Measurements from ENCODE around the gene ARHGEF3.
"Not testable (repeated sequence)": the region's sequence is repeated elsewhere in the genome, so short reads cannot be mapped to it uniquely, and the experiment has no call there.

ARHGEF3 gene

DNA sequence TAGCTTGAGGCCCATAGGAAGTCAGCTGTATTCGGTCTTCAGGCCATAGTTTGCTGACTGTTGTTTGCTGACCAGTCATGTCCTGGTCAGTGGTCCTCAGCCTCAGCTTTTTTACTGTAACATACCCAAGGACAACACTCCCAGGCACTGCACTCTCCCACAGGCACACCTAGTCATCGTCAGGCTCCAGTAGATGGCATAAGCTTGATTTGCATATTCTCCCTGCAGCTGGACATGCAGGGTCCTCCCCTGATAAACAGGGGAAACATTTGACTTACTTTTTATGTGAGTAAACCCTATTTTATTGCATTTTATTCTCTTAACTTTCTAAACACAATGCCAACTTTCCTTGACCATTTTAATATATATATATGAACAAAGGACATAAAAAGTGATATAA lies 22.9 kb downstream of the ARHGEF3 start:
- no peak for DNase-seq
- intact Hi-C loops (cut with DNase I): no loop called here

DNA sequence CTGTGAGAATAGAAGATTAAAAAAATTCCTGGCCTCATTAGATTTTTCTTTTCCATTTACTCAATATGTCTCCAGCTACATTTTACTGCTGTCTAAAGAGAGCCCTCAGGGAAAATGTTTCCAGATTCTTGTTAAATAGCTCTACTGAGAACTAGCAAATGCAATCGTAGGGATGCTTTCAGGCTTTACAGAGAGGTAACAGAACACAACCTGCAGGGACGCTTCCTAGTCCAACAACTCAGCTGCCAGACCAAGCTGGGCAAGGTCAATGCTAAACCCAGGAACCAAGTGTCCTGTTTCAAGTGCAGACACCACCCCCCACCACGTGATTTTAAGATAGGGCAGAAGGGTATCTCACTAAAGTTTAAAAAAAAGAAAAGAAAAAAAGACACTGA lies 25.2 kb downstream of the ARHGEF3 start:
- no peak for DNase-seq
- intact Hi-C loops (cut with DNase I): no loop called here

DNA sequence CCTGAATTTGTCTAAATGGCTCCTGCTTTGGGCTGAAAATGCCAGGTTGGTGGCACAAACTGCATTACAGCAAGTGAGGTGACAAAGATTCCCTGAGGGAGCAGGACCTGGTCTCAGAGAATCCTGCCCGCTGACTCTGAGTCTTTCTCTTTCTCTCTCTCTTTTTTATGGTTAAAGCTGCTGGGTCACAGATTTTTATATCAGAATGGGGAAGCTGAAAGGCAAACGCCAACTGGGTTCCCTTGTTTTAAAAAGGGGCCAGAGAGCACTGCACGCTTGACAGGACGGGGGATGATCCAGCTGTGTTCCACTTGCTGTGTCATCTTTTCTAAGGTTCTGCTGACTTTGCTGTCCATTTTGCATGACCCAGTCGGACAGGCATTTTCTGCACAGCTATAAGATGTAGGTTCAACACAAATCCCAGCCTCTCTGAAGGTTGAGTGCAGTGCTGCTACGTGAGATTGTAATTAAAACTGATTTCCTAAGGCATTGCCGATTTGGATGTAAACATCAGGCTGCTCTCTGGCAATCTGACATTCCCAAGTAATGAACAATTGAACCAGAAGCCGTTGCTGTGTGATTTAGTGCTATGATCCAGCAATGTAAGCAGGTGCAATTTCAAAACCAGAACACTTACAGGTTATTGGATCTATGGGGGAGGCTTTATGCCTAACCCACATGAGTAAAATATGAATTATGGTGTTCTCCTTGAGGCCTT lies 25.8 kb downstream of the ARHGEF3 start:
- no peak for DNase-seq
- intact Hi-C loops (cut with DNase I): no loop called here

DNA sequence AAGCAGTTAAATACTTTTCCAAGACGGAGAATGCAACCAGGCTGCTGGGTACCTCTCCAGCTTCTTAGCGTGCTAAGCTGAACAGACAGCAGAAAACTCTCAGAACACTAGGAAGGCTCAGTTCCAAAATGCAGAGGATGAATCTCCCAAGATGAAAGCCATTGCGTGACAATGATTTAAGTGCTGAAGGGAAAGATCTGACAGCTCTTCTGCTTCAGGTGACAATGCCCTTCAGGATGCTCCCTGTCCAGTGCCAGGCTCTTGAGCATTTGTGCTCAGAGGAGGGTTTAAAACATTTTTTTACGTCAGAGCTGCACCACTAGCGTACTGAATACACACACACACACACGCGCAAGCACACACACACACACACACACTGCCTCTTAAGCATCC lies 26.3 kb downstream of the ARHGEF3 start:
- intact Hi-C loops (cut with DNase I): no loop called here
- no peak for DNase-seq

DNA sequence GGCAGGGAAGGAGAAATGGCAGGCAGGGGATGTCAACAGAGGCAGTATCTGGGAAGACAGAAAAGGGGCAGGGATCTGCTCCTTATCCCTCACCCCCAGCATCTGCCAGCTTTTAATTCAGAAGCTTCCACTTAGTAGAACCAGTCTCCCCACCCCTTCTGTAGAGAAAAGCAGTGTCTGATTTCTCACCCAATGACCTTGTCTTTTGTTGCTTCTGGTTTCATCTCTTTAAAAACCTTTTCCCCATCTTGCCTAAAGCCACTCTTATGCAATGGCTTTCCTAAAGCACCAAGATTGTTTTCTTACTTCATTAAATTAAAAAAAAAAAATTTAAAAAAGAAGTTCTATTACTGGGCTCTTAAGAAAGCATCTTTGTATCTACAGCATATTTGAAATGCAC lies 27.8 kb downstream of the ARHGEF3 start:
- DNase-seq: no peak
- intact Hi-C loops (cut with DNase I): no loop called here

DNA sequence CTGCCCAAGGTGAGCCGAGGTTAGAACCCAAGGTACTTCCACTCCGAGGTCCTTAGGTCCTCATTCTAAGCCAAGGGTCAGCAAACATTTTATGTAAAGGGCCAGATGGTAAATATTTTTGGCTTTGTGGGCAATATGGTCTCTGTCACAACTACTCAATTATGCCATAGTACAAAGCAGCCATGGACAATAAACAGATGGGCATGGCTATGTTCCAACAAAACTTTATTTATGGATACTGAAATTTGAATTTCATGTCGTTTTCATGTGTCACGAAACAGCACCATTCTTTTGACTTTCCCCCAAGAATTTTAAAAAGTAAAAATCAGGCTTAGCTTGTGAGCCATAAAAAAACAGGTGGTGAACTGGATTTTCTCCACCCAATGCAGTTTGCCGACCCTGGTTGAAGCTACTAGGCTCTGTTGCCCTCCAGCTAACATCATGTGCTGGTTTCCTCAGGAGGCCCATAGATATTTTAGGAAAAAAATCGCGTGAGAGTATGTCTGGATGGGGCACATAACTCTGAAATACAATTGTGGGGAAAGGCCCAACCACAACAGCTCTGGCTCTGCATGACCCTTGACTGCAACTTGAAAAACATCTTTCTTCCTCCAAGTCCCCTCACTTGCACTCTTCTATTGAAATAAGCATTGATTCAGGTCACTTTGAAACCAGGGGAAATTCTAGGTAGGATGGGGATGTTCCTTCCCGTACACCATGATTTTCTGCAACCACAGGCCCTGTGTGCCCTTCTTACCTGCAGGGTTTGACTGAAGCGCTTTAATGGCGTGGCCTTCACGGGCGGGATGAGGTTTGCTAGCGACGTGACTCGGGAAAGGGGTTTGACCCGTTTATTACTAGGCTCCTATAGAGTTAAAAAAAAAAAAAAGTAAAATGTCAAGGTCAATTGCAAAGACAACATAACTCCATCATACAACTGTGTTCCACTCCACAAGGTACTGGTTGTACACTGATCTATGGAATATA lies 28.5 kb downstream of the ARHGEF3 start:
- DNase-seq: no peak
- intact Hi-C loops (cut with DNase I): no loop called here

DNA sequence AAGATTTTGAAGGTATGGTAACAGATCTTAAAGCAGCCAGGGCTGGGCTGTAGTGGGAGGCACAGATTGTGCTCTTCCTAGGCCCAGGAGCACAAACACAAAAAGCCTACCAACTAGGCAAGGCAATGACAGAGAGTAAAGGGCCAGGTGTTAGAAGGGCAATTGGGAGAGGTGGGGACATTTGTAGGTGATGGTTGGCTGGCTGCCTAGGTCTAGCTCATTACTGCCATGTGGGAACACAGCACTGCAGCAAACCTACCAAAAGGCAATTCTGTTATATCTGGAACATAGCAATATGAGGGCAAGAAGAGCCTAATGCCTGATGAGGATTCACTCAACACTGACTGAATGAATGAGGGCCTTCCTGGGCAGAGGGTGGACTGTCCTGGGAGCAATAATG lies 30.4 kb downstream of the ARHGEF3 start:
- DNase-seq: no peak
- intact Hi-C loops (cut with DNase I): no loop called here

DNA sequence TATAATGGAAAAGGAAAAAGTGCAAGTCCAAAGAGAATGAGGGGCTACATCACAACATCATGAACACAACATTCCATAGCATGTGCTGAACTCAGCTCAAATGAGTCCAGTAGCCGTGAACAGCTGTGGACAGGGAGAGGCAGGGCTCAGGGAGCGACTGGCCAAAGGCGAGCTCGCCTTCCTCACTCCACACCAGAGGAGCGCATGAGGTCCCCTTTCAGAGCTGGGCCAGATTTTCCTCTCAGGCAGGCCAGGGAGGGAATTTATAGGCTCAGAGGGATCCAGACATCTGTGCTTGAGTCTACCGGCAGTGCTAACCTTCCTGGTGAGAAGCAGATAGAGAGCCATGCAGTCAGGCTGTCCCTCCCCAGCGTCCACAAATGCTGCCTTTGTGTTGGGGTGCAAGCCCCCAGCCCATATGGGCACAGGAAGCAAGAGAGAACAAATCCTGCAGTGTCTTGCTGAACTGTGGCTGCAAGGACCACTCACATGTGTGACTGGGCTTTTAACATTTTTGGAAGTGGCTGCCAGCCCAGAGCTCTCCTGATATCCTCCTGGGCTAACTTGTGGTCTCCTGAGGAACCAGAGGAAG lies 32.5 kb downstream of the ARHGEF3 start:
- intact Hi-C loops (cut with DNase I): no loop called here
- peak in 2 of 10 donors; percentile 13 to 85 for DNase-seq

DNA sequence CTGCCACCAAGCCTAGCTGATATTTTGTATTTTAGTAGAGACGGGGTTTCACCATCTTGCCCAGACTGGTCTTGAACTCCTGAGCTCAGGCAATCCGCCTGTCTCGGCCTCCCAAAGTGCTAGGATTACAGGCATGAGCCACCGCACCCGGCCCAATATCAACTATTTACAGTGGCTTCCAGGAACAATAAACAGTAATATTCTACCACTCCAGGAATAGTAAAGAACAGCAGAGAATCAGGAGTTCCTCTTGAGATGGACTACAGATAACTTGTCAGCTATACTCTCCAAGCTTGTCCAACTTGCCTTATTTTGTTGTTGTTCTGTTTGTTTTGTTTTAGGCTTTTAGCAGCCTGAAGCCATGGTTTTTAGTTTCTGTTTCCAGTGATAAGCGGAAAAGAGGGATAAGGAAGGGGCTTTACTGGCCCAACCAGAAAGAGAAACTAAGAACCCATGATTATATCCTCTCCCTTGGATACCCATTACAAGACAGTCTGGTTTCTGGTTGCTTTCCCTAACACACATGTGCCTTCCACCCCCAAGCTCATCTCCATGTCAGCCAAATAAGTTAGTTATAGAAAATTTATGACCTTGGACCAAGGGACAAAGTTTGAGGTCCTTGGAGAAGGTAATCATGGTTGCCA lies 36.7 kb downstream of the ARHGEF3 start:
- intact Hi-C loops (cut with DNase I): no loop called here
- no peak for DNase-seq

DNA sequence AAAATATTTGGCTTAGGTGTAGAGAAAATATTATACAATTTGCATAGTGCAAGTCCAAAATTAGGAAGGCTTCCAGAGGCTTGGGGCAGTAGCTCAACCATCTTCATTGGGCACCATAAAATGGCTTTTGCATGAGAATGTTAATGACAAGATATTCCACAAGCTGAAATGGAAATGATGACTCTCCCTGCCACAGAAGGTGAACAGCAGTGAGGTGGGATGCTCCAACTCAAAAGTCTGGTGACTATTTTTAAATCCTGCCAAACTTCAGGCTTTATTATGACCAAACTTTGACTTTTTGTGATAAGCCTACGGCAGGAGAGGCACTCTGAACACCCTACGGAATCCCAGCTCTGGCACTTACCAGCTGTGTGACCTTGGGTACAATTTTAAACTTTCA lies 37.6 kb downstream of the ARHGEF3 start:
- intact Hi-C loops (cut with DNase I): no loop called here
- DNase-seq: no peak

DNA sequence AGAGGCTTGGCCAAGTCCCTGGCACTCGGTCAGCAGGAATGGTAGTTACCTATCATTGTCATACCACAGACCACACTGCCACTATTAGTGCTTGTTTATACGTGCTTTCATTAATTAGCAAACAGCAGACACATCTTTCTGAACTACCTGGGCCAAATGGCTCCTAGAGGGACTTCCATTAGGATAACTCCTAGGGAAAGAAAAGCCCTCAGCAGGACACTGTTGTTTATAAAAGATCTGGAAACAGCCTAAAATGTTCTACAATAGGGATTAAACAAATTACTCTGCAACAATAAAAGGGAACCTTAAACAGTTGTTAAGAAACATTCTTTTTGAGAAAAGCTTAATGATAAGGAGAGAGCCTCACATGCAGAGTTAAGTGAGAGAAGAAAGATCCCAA lies 38.5 kb downstream of the ARHGEF3 start:
- intact Hi-C loops (cut with DNase I): no loop called here
- DNase-seq: no peak

DNA sequence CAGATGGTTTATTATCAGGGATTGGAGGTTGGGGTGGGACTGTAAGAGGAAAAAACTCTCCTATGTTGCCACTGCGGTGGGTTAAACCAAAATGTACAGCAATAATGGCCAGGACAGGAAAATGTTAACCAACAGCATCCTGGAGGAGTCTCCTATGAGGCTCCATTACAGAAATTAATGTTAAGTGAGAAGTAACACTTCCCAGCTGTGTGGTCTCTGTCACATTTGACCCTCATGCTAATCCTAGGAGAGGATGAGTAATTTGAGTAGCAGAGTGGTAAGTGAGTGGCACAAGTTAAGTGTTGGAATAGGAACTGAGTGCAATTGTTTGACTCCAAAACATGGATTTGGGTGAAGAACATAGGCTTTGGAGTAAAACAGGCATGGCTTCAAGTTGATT lies 39.0 kb downstream of the ARHGEF3 start:
- intact Hi-C loops (cut with DNase I): no loop called here

DNA sequence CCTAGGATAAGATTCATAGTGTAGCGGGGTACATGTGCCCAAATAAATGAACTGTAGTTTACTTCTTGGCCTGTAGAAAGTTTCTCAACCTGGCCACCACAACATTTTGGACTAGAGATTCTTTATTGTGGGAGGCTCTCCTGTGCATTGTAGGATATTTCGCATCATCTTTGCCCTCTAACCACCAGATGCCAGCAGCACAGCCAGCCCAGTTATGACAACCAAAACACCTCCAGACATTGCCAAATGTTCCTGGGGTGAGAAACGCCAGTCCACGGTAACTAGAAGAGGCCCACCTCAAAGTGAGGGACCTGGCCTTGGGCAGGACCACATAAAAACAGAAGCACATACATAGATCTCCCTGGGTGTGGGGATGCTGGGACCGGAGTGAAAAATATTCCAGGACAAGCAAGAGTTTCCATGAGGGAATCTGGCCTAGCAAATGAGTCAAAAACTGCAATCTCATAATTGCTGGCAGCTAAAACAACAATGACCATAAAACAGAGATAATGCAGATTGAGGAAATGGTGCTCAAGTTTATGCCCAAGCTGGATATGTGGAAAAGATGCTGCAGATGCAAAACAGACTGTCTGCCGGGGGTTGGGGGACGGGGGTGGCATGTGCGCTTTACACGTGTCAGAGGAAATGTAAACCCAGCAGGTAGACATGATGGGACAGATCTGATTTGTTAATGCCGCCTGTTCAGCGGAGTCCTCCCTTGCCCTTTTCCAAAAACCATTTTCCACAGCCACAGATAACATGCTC lies 39.7 kb downstream of the ARHGEF3 start:
- intact Hi-C loops (cut with DNase I): no loop called here
- no peak for DNase-seq

More for the DNA sequence above, 39.0 kb downstream of the ARHGEF3 start:
- DNase-seq: no peak

DNA sequence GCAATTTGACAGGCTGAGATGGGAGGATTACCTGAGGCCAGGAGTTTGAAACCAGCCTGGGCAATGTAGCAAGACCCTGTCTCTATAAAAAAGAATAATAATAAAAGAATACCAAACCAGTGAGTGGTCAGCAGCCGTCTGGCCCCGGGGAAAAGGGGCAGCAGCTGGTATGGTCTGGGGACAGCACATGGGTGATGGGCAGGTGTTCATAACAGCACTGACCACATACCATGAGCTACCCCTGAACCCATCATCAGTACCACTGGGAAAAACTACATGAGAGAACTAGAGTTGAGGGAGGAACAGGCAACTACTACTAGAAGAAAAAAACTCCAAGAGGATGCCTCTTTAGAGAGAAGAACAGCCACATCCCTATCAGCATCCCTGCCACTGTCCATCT lies 40.7 kb downstream of the ARHGEF3 start:
- no peak for DNase-seq
- intact Hi-C loops (cut with DNase I): no loop called here

DNA sequence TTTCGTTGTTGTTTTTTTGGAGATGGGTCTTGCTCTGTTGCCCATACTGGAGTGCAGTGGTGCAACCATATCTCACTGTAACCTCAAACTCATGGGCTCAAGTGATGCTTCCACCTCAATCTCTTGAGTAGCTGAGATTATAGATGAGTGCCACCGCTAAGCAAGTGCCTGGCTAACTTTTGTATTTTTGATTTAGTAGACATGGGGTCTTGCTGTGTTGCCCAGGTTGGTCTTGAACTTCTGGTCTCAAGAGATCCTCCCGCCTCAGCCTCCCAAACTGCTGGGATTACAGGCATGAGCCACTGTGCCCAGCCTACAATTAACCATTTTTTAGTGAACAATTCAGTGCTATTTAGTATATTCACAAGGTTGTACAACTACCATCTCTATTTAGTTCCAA lies 42.2 kb downstream of the ARHGEF3 start:
- intact Hi-C loops (cut with DNase I): no loop called here
- no peak for DNase-seq

DNA sequence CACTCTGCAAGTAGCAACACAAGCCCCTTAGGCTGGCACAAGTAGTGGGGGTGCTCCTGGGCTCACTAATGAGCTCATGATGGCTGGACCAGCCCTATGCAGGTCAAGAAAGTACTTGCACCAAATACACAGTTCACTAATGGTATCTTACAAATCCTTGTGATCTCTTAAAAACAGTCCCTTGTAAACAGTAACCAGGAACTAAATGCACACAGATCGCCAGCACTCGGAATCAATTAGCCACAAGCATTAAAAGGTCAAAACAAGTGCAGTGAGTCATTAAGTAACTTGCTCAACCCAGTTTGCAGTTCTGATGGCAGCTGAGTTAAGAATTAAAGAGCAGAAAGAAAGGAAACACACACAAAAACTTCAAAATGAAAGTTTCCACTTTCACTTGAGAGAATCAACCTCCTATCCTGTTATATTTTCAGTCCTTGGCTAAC lies 43.2 kb downstream of the ARHGEF3 start:
- intact Hi-C loops (cut with DNase I): no loop called here
- DNase-seq: no peak

DNA sequence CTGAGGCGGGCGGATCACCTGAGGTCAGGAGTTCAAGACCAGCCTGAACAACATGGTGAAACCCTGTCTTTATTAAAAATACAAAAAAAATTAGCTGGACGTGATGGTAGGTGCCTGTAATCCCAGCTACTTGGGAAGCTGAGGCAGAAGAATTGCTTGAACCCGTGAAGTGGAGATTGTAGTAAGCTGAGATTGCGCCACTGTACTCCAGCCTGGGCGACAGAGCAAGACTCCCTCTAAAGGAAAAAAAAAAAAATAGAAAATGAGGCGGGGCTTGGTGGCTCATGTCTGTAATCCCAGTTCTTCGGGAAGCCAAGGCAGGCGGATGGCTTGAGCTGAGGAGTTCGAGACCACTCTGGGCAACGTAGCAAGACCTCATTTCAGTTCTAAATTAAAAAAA lies 43.7 kb downstream of the ARHGEF3 start:
- DNase-seq; intact Hi-C loops (cut with DNase I): not testable (repeated sequence)

DNA sequence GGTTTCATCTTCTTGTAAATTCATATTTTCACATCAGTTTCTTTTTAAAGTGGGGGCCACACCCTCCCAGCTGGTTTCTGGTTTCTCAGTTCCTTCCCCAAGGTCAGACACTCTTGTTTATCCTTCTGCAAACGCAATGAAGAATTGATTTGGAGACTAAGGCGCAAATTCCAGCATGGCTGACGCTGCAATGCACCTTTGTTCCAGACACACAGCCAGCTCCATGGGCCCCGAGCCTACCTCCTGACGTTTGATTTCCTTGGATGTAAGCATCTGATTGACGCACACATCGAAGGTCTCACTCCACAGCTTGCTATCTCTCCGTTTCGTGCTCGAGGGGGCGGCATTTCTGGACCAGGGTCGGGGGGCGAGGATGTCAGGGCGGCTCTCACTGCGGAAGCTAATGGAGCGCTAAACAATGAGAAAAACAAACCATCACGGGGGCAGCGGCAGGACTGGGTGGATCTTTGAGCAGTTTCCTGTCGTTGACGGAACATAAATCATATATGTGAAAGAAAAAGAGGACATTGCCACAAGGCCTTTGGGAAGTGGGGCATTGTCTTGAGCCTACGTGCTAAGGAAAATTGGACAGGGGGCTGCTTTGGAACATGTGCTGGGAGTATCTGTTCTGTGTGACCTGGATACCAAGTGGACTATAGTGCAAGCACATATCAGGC lies 46.9 kb downstream of the ARHGEF3 start:
- no peak for DNase-seq
- intact Hi-C loops (cut with DNase I): no loop called here

DNA sequence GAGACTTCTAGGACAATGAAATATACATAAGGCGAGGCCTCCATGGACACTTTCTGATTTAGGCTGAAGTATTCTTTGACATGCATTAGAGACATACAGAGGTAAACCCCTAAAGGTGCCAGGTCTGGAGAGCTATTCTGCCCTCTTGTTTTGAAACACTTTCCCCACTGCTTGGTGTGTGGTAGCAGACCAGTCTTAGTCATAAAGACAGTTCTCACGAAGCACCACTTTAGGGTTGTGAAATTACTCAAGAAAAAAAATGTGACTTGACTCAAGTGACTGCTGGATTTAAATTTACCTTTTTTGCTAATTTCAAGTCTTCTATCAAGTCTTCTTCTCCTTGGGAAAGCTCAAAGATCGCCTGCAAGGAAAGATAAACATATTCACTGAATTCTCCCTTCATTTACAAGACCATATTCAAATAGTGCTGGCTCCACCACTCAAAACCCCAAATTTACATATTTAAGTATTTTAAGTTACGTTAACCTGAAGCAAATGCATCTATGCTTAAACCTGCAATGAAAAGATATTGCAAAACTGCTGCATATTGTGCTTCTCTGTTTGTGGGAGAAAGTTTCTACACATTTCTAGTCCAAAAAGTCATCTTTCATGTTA lies 48.4 kb downstream of the ARHGEF3 start:
- intact Hi-C loops (cut with DNase I): no loop called here
- no peak for DNase-seq
